ENCODE measurements around the gene DNAH10.
"Not testable (repeated sequence)": the region's sequence is repeated elsewhere in the genome, so short reads cannot be mapped to it uniquely, and the experiment has no call there.

DNAH10 gene

DNA sequence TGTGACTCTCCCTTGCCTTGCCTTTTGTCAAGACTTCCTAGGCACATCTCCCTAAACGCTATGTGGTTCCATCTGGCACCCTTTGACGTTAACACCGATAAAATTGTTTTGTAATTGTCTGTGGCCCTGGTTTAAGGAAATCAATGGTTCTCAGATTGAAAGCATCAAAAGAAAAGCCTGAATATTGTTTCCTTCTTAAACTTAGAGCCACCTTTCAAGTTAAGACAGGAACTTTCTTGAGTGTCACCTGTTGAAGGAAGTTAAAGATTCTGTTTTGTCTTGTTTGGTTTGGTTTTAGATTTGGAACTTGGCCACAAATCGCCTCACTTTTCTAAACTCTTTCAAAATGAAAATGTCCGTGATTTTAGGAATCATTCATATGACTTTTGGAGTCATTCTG lies 14.8 kb upstream of the DNAH10 start:
- no peak for DNase-seq

DNA sequence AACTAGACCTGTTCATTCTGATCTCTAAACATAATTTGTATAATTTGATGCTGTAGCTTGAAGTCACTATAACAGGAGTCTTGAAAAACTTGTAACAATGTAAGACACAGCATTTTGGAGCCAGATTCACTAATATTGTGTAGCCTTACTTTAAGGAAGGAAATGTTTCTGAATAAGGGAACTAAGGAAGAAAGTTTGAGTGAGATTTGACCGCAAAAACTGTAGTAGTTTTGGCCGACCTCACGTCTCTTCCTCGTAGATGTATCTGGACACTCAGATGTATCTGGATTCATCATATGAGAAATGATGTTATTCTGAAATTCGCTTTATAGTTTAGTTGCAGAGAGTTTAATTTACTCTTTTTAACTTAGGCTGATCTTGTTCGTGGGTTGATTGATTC lies 13.9 kb upstream of the DNAH10 start:
- no peak for DNase-seq

DNA sequence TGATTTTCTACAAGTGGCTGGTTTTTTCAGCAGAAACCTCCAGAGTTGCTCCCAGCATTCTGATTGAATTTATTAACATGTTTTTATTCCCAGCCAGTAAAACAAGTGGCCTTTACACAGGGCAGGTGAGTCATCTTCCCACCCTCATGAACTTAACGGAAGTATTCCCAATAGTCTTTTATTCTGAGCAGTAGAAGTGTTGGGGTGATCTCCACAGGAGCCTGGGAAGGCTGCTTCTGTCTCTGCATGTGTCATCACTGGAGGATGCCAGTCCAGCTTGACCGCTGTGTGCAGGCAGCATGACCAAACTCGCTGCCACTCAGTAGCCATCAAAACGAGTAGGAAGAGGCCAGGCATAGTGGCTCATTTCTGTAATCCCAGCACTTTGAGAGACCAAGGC lies 13.4 kb upstream of the DNAH10 start:
- DNase-seq = no peak

DNA sequence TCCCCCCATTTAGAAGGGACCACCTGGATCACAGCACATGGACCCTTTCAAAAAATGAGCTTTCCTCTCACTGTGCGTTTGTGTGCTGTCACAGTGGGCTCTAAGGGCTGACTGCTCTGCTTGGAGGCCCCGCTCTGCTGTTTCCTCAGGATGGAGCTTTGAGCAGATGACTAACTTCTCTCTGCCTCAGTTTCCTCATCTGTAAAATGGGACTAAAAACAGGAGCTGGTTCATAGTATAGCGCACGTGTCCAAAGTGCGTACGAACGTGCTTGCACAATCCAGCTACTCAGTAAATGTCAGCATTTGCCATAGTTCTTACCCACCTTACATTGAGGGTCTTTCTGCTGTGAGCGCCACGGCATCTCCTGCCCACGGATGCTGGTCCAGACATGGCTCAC lies 12.7 kb upstream of the DNAH10 start:
- DNase-seq = no peak

DNA sequence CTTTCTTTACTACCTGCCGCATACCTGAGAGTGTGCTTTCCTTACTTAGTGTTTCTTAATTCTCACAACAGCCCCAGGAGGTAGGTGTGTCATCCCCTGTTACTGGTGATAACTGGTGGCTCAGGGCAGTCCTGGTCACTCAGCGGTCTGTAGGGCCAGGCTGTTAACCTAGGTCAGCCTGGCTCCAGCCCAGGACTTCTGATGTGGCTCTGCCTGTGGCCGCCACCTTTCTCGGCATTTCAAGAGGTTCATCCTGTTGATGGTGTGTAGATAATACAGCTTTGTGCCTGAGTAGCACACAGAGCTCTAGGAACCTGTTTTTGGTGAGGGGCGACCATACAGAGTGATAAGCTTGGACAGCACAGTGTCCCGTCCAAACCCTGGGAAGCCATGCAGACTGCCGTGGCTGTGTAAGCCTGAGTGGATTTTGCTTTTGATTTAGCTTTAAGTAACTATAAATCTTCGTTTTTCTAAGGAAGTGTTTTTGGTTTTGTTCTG lies 11.9 kb upstream of the DNAH10 start:
- no peak for DNase-seq

DNA sequence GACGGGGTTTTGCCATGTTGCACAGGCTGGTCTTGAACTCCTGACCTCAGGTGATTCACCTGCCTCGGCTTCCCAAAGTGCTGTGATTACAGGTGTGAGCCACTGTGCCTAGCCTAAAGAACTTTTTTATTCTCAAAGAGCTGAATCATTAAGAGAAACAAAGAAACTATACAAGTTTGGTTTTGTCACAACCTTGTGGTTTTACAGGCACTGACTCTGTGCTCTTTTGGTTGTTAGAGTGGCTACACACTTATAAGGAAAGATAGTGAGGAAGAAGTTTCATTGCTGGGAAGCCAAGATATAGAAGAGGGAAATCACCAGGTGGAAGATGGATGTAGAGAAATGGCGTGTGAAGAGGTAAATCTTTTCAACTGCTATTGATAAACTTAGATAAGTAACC lies 10.1 kb upstream of the DNAH10 start:
- no peak for DNase-seq

DNA sequence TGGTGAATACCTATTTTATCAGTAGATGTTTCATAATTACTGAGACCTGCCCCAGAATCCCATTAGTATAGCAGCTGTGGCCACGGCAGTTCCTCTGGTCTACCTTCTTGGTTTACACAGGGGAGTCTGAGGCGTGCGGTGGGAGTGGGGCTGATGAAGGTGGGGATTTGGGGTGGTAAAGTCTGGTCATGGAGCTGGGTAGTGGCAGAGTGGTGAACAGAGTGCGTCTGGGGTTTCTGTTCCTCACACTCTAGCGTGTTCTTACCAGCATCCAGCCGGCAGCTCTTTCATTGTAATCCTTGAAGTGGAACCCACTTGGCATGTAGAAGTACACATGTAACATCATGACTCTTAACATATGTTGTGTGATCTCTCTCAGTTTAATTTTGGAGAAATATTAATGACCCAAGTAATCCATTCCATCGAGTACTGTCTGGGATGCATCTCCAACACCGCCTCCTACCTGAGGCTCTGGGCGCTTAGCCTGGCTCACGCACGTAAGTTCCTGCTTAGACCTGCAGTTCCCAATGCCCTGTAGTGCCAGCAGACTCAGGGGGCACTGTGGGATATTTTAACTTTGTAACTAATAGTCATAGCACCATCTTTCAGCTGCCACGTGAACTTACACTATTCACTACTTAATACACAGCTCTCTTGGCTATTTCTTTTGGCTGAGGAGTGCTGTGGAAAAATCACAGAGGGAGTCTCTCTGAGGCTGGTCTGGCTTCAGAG lies 7.9 kb upstream of the DNAH10 start:
- DNase-seq = no peak

DNA sequence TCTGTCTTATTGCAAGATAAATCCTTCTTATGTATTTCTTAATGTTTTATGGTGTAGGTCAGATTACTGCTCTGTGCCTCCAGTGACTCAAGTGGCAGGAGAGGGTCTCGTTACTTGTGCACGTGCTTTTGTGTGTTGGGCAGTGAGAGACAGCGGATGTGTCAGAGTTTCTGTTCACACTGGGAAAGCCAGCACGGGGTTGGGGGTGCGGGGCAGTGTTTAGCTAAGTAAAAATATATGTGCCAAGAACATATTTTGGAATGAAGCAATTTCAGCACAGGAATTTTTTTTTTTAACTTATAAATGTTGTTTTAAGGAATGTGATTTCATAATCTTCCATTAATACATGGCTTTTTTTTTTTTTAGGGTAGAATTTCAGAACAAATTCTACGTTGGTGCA lies 4.5 kb upstream of the DNAH10 start:
- no peak for DNase-seq

DNA sequence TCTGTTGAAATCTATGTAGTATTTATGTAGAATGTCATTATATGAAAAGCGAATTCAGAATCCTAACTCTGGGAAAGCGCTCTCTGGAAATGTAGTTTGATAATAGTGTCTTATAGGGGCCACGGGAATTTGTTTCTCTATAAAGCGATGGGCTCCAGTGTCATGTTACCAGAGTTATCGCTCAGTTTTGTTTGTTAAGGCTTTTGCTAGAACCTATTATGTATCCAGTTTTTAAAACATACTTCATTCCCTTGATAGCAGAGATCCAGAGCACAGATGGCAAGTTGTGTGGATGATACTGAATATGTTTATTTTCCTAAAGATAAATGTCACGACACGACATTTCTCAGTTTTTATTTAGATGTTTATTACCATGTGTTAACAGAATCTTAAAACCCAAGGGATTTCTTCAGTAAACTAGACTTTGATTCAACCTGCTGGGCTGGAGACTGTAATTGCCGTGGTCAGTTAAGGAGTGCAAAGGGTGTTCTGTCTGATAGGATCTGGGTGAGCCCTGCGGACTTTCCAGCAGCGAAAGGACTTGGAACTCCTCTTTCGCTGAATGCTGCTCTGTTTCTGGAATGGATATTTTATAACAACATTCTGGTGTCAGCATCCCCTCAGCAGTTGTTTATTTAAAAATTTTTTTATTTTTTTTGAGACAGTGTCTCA lies 1.7 kb upstream of the DNAH10 start:
- DNase-seq = no peak

DNA sequence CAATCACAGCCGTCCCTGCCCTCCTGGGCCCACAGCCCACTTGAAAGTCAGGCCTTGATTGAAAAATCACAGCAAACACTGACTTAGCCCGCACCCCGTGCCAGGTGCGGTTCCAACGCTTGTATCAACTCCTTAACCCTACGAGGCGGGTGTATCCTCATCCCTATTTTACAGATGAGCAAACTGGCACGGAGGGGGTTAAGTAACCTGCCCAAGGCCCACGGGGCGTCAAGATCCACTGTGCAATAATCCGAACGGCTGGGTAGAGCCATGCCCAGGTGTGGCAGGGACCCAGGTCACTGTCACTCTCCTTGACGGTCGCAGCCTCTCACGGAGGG lies 583 bp downstream of the DNAH10 start:
- DNase-seq = no peak

DNA sequence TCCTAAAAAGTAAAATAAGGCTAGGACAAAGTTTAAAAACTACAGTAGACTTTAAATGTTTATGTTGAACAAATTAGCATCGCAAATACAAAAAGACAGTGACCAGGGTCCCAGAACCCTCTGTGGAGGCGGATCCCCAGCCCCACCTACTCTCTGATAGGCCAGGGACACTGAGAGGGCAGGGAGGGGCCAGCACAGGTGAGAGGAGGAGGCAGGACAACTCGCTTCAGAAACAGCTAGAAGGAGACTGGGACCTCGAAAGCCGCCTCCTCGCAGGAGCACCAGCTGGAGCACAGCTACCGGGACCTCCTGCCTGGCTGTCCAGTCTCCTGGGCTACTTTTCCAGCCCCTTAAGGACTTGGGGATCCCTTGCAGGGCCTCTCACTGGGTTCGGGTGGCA lies 992 bp downstream of the DNAH10 start:
- no peak for DNase-seq

DNA sequence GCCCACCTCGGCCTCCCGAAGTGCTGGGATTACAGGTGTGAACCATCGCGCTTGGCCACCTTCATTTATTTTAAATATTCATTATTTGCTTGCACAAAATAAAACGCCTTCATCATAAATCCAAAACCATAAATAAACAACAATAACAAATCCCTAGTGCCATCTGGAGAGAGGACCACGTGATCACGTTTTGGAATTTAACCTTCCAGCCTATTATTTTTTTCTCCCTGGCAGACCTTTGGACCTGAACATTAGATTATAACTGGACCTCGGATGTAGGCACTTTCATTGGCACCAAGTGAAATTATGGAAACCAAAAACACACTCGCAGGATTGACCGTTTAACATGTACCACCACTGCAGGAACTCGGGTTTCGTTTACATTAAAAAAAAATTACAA lies 2.0 kb downstream of the DNAH10 start:
- no peak for DNase-seq

DNA sequence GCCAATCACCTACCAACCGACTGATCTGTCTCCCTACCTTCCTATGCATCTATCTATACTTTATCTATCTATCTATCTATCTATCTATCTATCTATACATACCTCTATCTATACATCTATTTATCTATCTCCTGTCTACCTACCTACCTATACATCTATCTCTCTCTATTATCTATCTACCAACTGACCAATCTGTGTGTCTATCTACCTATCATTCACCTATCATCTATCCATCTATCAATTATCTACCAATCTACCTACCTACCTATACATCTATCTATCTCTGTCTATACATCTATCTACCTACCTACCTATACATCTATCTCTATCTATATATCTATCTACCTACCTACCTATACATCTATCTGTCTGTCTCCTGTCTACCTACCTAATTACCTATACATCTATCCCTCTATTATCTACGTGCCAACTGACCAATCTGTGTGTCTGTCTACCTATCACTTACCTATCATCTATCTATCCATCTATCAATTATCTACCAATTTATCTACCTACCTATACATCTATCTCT lies 3.5 kb downstream of the DNAH10 start:
- DNase-seq = no peak

DNA sequence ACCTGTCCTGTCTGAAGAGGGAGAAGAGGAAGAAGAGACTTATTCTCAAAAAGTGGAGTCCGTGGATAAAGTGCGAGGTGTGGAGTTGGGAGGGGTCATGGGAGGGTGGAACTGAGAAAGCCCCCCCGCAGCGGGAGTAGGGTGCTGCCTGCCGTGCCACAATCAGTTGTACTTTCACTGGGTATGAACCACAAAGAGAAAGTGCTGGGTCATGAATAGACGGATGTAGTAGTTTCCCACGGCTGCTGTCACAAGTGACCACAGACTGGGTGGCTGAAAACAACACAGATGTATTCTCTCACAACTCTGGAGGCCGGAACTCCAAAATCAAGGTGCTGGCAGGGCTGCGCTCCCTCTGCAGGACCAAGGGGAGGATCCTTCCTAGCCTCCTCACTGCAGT lies 5.5 kb downstream of the DNAH10 start:
- peak; percentile 81 for DNase-seq

DNA sequence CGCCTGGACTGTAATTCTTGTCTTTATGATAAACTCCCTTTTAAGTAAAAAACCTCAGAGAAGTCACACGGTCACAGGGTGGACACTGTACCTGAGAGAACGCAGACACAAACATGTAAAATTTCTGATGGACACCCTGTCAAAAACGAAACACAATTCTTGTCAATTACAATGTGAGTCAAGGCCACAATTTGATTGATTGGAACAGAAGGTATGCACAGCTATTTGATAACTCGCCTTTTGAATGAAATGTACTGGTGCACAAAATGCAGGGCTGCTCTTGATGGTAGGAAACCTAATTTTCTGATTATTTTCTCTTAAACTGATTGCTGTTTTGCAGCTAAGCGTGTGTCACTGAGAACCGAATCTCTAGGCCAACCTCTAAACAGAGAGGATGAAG lies 9.2 kb downstream of the DNAH10 start:
- DNase-seq = no peak

DNA sequence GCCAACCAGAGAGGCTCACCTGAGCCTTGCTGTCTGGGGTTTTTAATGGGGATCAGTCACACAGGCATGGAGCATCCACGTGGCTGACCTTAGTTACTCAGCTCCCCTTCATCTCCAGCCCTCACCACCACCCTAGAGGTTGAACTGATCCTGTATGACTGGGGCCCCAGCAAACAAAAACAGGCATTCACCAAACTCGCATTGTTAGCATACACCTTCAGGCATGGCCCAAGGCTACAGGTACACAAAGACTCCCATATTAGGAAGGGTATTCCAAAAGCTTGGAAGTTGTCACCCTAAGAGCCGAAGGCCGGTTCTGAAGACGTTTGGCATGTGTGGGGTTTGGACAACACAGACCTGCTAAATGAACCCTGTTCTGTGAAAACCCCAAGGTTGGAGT lies 10.0 kb downstream of the DNAH10 start:
- no peak for DNase-seq

DNA sequence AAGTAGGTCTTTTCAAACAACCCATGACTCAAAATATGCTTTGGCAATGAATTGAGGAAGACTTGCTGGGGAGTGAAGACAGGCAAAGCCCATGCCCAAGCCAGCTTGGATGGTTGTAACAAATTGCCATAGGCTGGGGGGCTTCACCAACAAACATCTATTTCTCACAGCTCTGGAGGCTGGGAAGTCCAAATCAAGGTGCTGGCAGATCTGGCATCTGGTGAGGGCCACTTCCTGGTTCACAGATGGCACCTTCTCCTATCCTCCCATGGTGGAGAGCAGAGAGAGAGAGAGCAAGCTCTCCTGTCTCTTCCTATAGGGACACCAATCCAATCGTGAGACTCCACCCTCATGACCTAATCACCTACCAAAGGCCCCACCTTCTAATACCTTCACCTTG lies 11.3 kb downstream of the DNAH10 start:
- DNase-seq = no peak

DNA sequence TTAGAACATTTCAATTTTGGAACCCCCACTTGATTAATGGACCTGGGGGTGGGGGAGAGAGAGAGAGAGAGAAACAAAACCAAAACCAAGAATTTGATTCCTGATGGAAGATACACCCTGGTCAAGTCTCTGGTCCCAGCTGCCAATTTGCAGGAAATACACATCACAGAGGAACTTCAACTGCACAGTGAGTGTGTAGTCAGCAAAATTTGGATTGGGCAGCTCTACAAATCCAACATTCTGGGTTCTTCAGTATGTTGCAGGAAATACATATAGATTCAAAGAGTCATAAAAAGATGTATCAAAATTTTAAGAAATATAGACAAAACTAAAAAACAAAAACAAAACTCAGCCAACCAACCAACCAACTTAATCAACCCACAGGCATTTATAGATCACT lies 17.4 kb downstream of the DNAH10 start:
- no peak for DNase-seq

DNA sequence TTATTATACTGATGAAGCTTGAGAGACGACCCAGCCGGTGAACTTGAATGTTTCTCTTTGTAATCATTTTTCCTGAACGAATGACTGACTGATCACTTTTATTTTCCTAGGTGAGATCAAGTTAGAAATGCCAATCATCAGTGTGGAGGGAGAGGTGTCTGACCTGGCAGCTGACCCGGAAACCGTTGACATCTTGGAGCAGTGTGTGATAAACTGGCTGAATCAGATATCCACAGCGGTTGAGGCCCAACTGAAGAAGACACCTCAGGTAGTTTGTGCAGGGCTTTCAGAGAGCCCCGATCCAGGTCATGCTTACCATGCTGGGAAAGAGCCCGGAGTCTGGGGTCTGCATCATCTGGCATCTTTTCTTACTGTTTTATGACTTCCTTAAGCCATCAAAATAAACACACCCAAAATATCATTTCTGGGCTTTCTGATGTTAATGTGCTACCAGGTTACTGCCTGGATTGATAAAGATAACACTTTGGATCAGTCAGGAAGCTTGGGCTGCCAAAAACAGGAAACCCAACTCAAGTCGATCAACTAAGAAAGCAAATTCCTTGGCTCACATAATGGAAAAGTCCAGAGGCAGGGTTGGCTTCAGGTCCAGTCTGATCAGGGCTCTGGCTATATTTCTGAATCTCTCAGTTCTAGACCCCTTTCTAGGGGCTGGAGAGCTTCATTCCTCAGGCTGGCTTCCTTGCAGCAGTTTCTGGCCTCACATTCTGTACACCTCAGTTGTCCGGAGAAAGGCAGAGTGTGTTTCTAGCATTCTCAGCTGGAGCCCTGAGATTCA lies 21.1 kb downstream of the DNAH10 start:
- no peak for DNase-seq

DNA sequence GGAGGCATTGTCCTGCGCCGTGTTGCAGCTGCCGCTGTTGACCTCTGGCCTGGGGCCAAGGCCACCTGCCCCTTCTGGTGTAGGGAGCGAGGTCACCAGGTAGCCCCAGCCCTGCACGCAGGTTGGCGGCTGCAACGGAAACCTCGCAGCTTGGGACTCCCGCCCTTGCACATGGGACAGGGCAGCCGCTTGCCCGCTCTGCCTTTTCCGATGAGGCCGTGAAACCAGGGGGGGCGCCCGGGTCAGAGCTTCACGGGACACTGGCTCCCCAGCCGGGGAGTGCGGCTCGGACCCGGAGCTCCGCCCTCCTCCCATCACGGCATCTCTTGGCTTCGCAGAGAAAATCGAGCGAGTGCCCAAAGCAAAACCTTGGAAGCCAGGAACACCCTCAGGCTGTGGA lies 25.4 kb downstream of the DNAH10 start:
- DNase-seq = no peak

DNA sequence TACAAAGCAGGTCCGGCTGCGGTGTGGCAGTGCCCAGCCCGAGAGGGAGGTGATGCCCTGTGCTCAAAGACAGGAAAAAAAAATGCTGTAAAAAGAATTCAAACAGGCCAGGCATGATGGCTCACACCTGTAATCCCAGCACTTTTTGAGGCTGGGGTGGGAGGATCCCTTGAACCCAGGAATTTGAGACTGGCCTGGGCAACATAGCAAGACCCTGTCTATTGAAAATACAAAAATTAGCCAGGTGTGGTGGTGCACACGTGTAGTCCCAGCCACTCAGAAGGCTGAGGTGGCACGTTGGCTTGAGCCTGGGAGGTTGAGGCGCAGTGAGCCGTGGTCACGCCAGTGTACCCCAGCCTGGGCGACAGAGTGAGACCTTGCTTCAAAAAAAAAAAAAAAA lies 26.4 kb downstream of the DNAH10 start:
- no peak for DNase-seq

DNA sequence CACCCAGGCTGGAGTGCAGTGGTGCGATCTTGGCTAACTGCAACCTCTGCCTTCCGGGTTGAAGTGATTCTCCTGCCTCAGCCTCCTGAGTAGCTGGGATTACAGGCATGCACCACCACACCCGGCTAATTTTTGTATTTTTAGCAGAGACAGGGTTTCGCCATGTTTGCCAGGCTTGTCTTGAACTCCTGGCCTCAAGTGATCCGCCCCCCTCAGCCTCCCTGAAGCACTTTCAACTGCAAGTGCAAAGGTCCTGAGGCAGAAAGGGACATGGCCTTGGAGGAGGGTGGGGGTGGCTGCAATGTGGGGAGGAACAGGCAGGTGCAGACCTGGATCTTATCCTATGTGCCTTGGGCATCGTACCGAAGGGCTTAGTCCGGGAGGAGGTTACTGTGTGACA lies 27.3 kb downstream of the DNAH10 start:
- DNase-seq = not testable (repeated sequence)

DNA sequence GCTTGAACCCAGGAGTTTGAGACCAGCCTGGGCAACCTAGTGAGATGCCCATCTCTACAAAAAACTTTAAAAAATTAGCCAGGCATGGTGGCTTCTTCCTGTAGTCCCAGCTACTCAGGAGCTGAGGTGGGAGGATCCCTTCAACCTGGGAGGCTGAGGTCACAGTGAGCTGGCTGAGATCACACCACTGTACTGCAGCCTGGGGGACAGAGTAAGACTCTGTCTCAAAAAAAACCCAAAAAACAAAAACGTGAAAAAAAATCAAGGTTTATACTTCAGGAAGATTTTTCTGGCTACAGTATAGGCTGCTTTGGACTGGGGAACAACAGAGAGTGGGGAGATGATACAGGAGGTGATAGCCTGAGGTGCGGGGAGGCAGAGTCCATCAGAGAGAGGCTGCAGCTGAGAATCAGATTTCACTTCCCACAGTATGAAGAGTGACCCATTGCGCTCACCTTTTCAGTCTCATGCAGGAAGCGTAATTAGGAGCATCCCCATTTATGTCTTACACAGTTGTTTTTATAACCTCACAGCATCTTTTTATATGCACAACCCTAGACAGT lies 28.9 kb downstream of the DNAH10 start:
- DNase-seq = no peak

DNA sequence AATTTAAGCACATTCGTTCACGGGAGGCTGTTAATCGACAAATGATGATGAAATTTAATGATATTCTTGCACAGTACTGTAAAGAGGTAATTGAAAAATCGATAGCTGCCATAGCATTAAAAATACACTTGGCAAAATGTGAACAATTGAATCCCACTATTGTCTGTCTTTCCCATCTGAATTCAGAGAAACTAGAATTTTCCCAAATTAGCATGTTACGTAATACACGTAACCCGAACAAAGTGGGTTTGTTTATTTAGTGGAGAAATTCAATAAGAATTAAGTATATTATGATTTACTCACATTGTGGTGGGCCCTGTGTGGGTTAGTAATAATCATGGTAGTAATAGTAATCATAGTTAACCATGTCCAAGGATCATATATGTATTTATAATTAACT lies 31.9 kb downstream of the DNAH10 start:
- DNase-seq = no peak
